Superior temporal gyrus (tissue), 1 donor: ENCODE results near the gene LIPN.
"Not testable (repeated sequence)": the region's sequence is repeated elsewhere in the genome, so short reads cannot be mapped to it uniquely, and the experiment has no call there.

Experiments used
- DNase-seq: peaks from one replicate; pipeline ENCODE4 v3.0.0-alpha.2; 2016; ENCODE audit errors: extremely low spot score

The LIPN gene

GRCh38 chr10:88759366-88760101 lies at the start of gene LIPN:
LIPN (plus strand) TSS chr10:88760020; CDS start chr10:88761406, 1,386 bp downstream.
- DNase-seq, result no peak

- no peak for DNase-seq
These were observed 44.3 kb upstream of the LIPN start for GRCh38 chr10:88715517-88715916.

- DNase-seq, result no peak
These were observed 38.4 kb upstream of the LIPN start for GRCh38 chr10:88721392-88721791.

- no peak for DNase-seq
These were observed 34.0 kb upstream of the LIPN start for GRCh38 chr10:88725798-88726197.

- no peak for DNase-seq
These were observed 31.6 kb upstream of the LIPN start for GRCh38 chr10:88728107-88728763.

- DNase-seq, result no peak
These were observed 29.0 kb upstream of the LIPN start for GRCh38 chr10:88730864-88731263.

GRCh38 chr10:88731296-88731695 lies 28.5 kb upstream of the LIPN start:
- DNase-seq, result no peak

GRCh38 chr10:88733215-88733614 lies 26.6 kb upstream of the LIPN start:
- DNase-seq, result no peak

- DNase-seq, result no peak
These were observed 24.2 kb upstream of the LIPN start for GRCh38 chr10:88735661-88736060.

- not testable (repeated sequence) for DNase-seq
These were observed 17.9 kb upstream of the LIPN start for GRCh38 chr10:88741921-88742320.

GRCh38 chr10:88742448-88742847 lies 17.4 kb upstream of the LIPN start:
- no peak for DNase-seq

GRCh38 chr10:88744002-88744401 lies 15.8 kb upstream of the LIPN start:
- no peak for DNase-seq

GRCh38 chr10:88745633-88746032 lies 14.2 kb upstream of the LIPN start:
- DNase-seq, result no peak

GRCh38 chr10:88754287-88754686 lies 5.5 kb upstream of the LIPN start:
- DNase-seq, result no peak

- no peak for DNase-seq
These were observed 4.1 kb upstream of the LIPN start for GRCh38 chr10:88755753-88756152.

- DNase-seq, result no peak
These were observed 3.2 kb upstream of the LIPN start for GRCh38 chr10:88756660-88757059.

- DNase-seq, result no peak
These were observed 3.1 kb downstream of the LIPN start for GRCh38 chr10:88762906-88763305.

- no peak for DNase-seq
These were observed 3.6 kb downstream of the LIPN start for GRCh38 chr10:88763441-88763840.

- DNase-seq, result no peak
These were observed 4.3 kb downstream of the LIPN start for GRCh38 chr10:88764110-88764509.

GRCh38 chr10:88765816-88766215 lies 6.0 kb downstream of the LIPN start:
- DNase-seq, result no peak

GRCh38 chr10:88769384-88769783 lies 9.6 kb downstream of the LIPN start:
- no peak for DNase-seq

GRCh38 chr10:88781206-88781605 lies 21.4 kb downstream of the LIPN start:
- no peak for DNase-seq

- no peak for DNase-seq
These were observed 22.4 kb downstream of the LIPN start for GRCh38 chr10:88782222-88782621.
